ENCODE measurements around the gene RNF186. TPM values are rescaled to one million over a fixed set of nuclear protein-coding genes. Genes with fewer than 3 reads are reported as not detected.

The RNF186 gene
- total and polyA plus RNA-seq, 7 experiments from 2014 or later, result not detected

Other genes starting within 250 kb of the RNF186 start
- 10 to 100 TPM; 20.7 to 36.1 (median 22.8) TPM for gene NBL1, start 171.0 kb downstream of the RNF186 start, total RNA-seq
- gene NBL1, start 171.0 kb downstream of the RNF186 start, polyA plus RNA-seq, result 1 to 10 TPM; 2.5 to 4.0 TPM
- gene HTR6, start 150.4 kb downstream of the RNF186 start, total RNA-seq, result under 1 TPM in 2 of 5 experiments, not detected in 3; 0.40 to 0.54 TPM
- under 1 TPM; 0.13 to 0.92 TPM for gene HTR6, start 150.4 kb downstream of the RNF186 start, polyA plus RNA-seq
- 10 to 100 TPM; 16.6 to 28.3 (median 18.2) TPM for gene TMCO4, start 15.4 kb downstream of the RNF186 start, total RNA-seq
- gene TMCO4, start 15.4 kb downstream of the RNF186 start, polyA plus RNA-seq, result 10 to 100 TPM in 1 of 2 donors, 1 to 10 TPM in 1; 8.9 to 11.3 TPM
- 10 to 100 TPM; 13.1 to 23.6 (median 20.8) TPM for gene OTUD3, start 67.1 kb upstream of the RNF186 start, total RNA-seq
- gene OTUD3, start 67.1 kb upstream of the RNF186 start, polyA plus RNA-seq, result 1 to 10 TPM in 1 of 2 donors, under 1 TPM in 1; 0.97 to 2.4 TPM
- not detected for gene PLA2G2E, start 108.3 kb upstream of the RNF186 start, total RNA-seq
- gene PLA2G2E, start 108.3 kb upstream of the RNF186 start, polyA plus RNA-seq, result not detected
- gene PLA2G2A, start 164.3 kb upstream of the RNF186 start, total RNA-seq, result not detected
- gene PLA2G2A, start 164.3 kb upstream of the RNF186 start, polyA plus RNA-seq, result not detected

Measured in naive thymus-derived CD4-positive, alpha-beta T cell (primary cell).